CD4-positive, alpha-beta T cell (primary cell): ENCODE results near the gene COQ4. TPM values are rescaled to one million over a fixed set of nuclear protein-coding genes. Genes with fewer than 3 reads are reported as not detected.

Experiments used
- ATAC-seq: fragments of 200-7000 bp; cut with Tn5 transposase; one replicate; pipeline ENCODE4 v1.10.0; 2022; ENCODE audit warnings: mild to moderate bottlenecking; ENCODE audit not compliant: poor library complexity
- CTCF ChIA-PET: fragments of 350-600 bp; sonication (Branson Sonifier 250); formaldehyde crosslinking; loops from one replicate; lab custom pipeline; 2021; ENCODE audit warnings: antibody characterized with exemption, inconsistent platforms; lab: Charles Lee
- POLR2A ChIA-PET: fragments of 350-600 bp; sonication (Branson Sonifier 250); formaldehyde crosslinking; loops from one replicate; lab custom pipeline; 2021; ENCODE audit warnings: antibody characterized with exemption, inconsistent platforms; lab: Charles Lee
- DNase-seq, 14 experiments: peaks; one replicate each; pipeline ENCODE4 v3.0.0-alpha.2; 2013 to 2020; ENCODE audit warnings: mixed read lengths in 2 of 14
- H3K27ac ChIP-seq, 2 donors: one replicate each; pipeline versions ENCODE4 v1.5.1 to v1.7.0; 2013; ENCODE audit warnings: low read length in 2 of 2, low read depth in 1 of 2, mild to moderate bottlenecking in 1 of 2
- H3K27me3 ChIP-seq, 2 experiments: 1 replicate in 1 of 2; 2 replicates in 1 of 2; pipeline versions ENCODE4 v1.6.1 to v1.7.0; 2013; ENCODE audit warnings: low read length in 2 of 2, control low read depth in 1 of 2, mild to moderate bottlenecking in 1 of 2, moderate library complexity in 1 of 2; ENCODE audit not compliant: insufficient read depth in 2 of 2, control insufficient read depth in 1 of 2
- H3K36me3 ChIP-seq: one replicate; pipeline ENCODE4 v1.6.1; 2013; ENCODE audit warnings: low read length, control low read depth; ENCODE audit not compliant: insufficient read depth
- H3K4me1 ChIP-seq: one replicate; pipeline ENCODE4 v1.6.1; 2013; ENCODE audit warnings: low read length, control low read depth; ENCODE audit not compliant: insufficient read depth
- H3K4me3 ChIP-seq: one replicate; pipeline ENCODE4 v1.5.1; 2013; ENCODE audit warnings: mild to moderate bottlenecking, low read length, moderate library complexity
- H3K9me3 ChIP-seq, 2 experiments: 1 replicate in 1 of 2; 2 replicates in 1 of 2; pipeline versions ENCODE4 v1.6.1 to v1.7.0; 2013; ENCODE audit warnings: low read length in 2 of 2, mild to moderate bottlenecking in 2 of 2, control low read depth in 1 of 2, moderate library complexity in 1 of 2; ENCODE audit not compliant: control insufficient read depth in 1 of 2, insufficient read depth in 1 of 2
- H3K27ac Mint-ChIP-seq: one replicate; pipeline ENCODE4 v1.8.0; 2020; ENCODE audit warnings: mixed read lengths
- H3K27me3 Mint-ChIP-seq: one replicate; pipeline ENCODE4 v1.8.0; 2021; ENCODE audit warnings: mixed read lengths
- H3K36me3 Mint-ChIP-seq: one replicate; pipeline ENCODE4 v1.8.0; 2021; ENCODE audit warnings: low read depth, mixed read lengths
- H3K4me1 Mint-ChIP-seq: one replicate; pipeline ENCODE4 v1.8.0; 2021; ENCODE audit warnings: low read depth, mixed read lengths
- H3K4me3 Mint-ChIP-seq: one replicate; pipeline ENCODE4 v1.8.0; 2020; ENCODE audit warnings: mild to moderate bottlenecking, mixed read lengths
- H3K9me3 Mint-ChIP-seq: one replicate; pipeline ENCODE4 v1.8.0; 2020; ENCODE audit warnings: mixed read lengths
- CTCF ChIP-seq: fragments of 200-600 bp; IDR thresholded peaks from one replicate; pipeline ENCODE4 v1.8.0; 2022; ENCODE audit warnings: antibody characterized with exemption, mild to moderate bottlenecking
- intact Hi-C, 2 experiments: fragments of 100-400 bp; cut with DNase I in 1 of 2; cut with micrococcal nuclease in 1 of 2; formaldehyde crosslinking; loops; one replicate each; pipeline versions ENCODE4 v1.15.1 to v1.9.0; 2023 to 2025; cut with DNase I, micrococcal nuclease
- total RNA-seq, 174 experiments: library from RNA in 2 of 174; stranded (reverse) in 2 of 174; gene quantifications; one replicate each; pipeline ENCODE4 v1.2.3 and lab custom pipeline; 2021 to 2026

COQ4 gene
- total RNA-seq, 2 experiments from 2014 or later: 20.7 to 21.7 TPM

- intact Hi-C loops: loop anchor here in 1 of 2 experiments (5.0 kb wide), 1 partner anchor 217 kb away; the partner anchor contains the start of gene PTGES2
Measured at GRCh38 chr9:128343855-128344254, 21.2 kb downstream of the COQ4 start.

GRCh38 chr9:128344931-128345605 lies 22.4 kb downstream of the COQ4 start:
- no peak for TF ChIP-seq CTCF
- Histone ChIP-seq H3K27me3 (no peaks in the 10 kb centered on the region), H3K9me3 (no peaks in the 10 kb centered on the region), H3K27ac (no peak overlapping the region), H3K4me3 (no peak overlapping the region), H3K4me1 (peaks cover 15% of the 10 kb centered on the region), H3K36me3 (peaks cover 65% of the 10 kb centered on the region)
- DNase-seq (no peak), ATAC-seq (no peak)
- intact Hi-C loops: loop anchor here in 1 of 2 experiments (5.0 kb wide), 2 partner anchors 33 to 218 kb away; partner anchors contain the start of gene PTGES2
- peaks cover 7% of the 10 kb centered on the region for H3K4me1 Mint-ChIP-seq
- POLR2A ChIA-PET: no interaction called here
- H3K27ac Mint-ChIP-seq: no peak overlapping the region
- no peak overlapping the region for H3K4me3 Mint-ChIP-seq
- CTCF ChIA-PET: no interaction called here
- H3K27me3 Mint-ChIP-seq: no peaks in the 10 kb centered on the region
- H3K9me3 Mint-ChIP-seq: no peaks in the 10 kb centered on the region
- peaks cover 36% of the 10 kb centered on the region for H3K36me3 Mint-ChIP-seq

More at GRCh38 chr9:128343855-128344254, 21.2 kb downstream of the COQ4 start:
- ChIA-PET CTCF (no interaction called here), POLR2A (no interaction called here)
- Histone ChIP-seq H3K27me3 (no peaks in the 10 kb centered on the region), H3K9me3 (no peaks in the 10 kb centered on the region), H3K4me3 (no peak overlapping the region), H3K27ac (no peak overlapping the region), H3K36me3 (peaks cover 54% of the 10 kb centered on the region), H3K4me1 (peaks cover 21% of the 10 kb centered on the region)
- Mint-ChIP-seq H3K9me3 (no peaks in the 10 kb centered on the region), H3K4me1 (peaks cover 7% of the 10 kb centered on the region), H3K27me3 (no peaks in the 10 kb centered on the region), H3K27ac (no peak overlapping the region), H3K36me3 (peaks cover 25% of the 10 kb centered on the region), H3K4me3 (no peak overlapping the region)
- TF ChIP-seq CTCF: no peak
- DNase-seq (no peak), ATAC-seq (no peak)

GRCh38 chr9:128349125-128349524 lies 26.5 kb downstream of the COQ4 start:
- no peaks in the 10 kb centered on the region for H3K9me3 ChIP-seq
- H3K4me3 Mint-ChIP-seq: no peak overlapping the region
- POLR2A ChIA-PET: no interaction called here
- ATAC-seq (no peak), DNase-seq (no peak)
- H3K27ac ChIP-seq: no peak overlapping the region
- intact Hi-C loops: loop anchor here in 1 of 2 experiments (5.0 kb wide), 1 partner anchor 37 kb away; no protein-coding TSS in a partner anchor
- H3K27me3 ChIP-seq: no peaks in the 10 kb centered on the region
- TF ChIP-seq CTCF: no peak
- no peaks in the 10 kb centered on the region for H3K4me1 Mint-ChIP-seq
- H3K27me3 Mint-ChIP-seq: no peaks in the 10 kb centered on the region
- CTCF ChIA-PET: interaction anchor here (0.9 kb wide), 1 partner anchor 13 kb away, joined by 3 read pairs; no protein-coding TSS in a partner anchor
- peaks cover 59% of the 10 kb centered on the region for H3K36me3 ChIP-seq
- H3K4me3 ChIP-seq: no peak overlapping the region
- H3K4me1 ChIP-seq: no peaks in the 10 kb centered on the region
- peaks cover 54% of the 10 kb centered on the region for H3K36me3 Mint-ChIP-seq
- H3K9me3 Mint-ChIP-seq: no peaks in the 10 kb centered on the region
- no peak overlapping the region for H3K27ac Mint-ChIP-seq
